ENCODE data around the gene SEMA6A. TPM values are rescaled to one million over a fixed set of nuclear protein-coding genes. Genes with fewer than 3 reads are reported as not detected.

SEMA6A gene
- total and polyA plus RNA-seq, 10 of the 15 experiments (the other 5 are each of a cell fraction or from before 2014, with no cell fraction given) = 0.16 to 10.2 (median 1.1) TPM

DNA sequence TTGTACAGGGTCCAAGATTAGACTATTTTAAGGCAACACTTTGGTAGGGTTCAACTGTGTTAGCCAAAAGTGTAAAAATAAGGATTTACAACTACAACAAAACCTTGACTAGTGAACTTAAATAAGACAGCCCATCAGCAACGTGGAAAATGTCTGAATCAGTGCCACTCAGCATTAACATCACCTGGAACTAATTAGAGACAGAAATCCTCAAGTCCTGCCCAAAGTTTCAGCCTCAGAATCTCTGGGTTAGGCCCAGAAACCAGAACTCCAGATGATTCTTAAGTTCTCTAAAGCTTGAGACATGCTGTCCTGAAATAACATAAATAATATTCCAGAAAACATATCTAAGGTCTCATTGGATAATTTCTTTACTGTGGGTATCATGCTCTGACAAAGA, 118.6 kb downstream of the SEMA6A start:
- ChIA-PET RAD21 (ENCODE audit: unreplicated experiment) (interaction anchor here (0.7 to 1.1 kb wide), 2 partner anchors 13 to 319 kb away, joined by 3 to 4 read pairs; no protein-coding TSS in a partner anchor), POLR2A (no interaction called here), SMC1A (ENCODE audit: uncharacterized antibody, unreplicated experiment) (interaction anchor here (0.5 to 4.5 kb wide), 11 partner anchors 10 to 320 kb away, joined by 3 to 25 read pairs (median 4); no protein-coding TSS in a partner anchor), CTCF (interaction anchor here (1.3 kb wide), 1 partner anchor 380 kb away, joined by 3 read pairs; no protein-coding TSS in a partner anchor)
- H3K4me2 ChIP-seq (ENCODE audit: control insufficient read depth, insufficient read depth) = no peak overlapping the region
- BruUV-seq (replicated peaks) = no TSS peak
- ATAC-seq (no peak), DNase-seq (ENCODE audit: low read depth, low spot score) (no peak), FAIRE-seq (no peak)
- TF ChIP-seq PAX5 (IDR thresholded peaks at IDR 0.05; ENCODE audit: borderline replicate concordance, low read depth, low read length) (no peak), ZNF217 (IDR thresholded peaks at IDR 0.05) (no peak), EZH2 (IDR thresholded peaks at IDR 0.05; ENCODE audit: borderline replicate concordance, control insufficient read depth, low read depth, low read length) (no peak), ZBED1 (IDR thresholded peaks at IDR 0.05; ENCODE audit: borderline replicate concordance) (no peak), EGR1 (IDR thresholded peaks at IDR 0.05; ENCODE audit: borderline replicate concordance in 1 of 2, low read depth in 2 of 2, low read length in 2 of 2) (no peak), RELA (IDR thresholded peaks at IDR 0.05; ENCODE audit: borderline replicate concordance, partially characterized antibody) (no peak), MEF2B (IDR thresholded peaks at IDR 0.05; ENCODE audit: partially characterized antibody, poor library complexity, severe bottlenecking) (no peak), NR2F1 (conservative IDR thresholded peaks at IDR 0.05) (no peak), RFX5 (IDR thresholded peaks at IDR 0.05; ENCODE audit: low read depth, low read length) (no peak), TARDBP (IDR thresholded peaks at IDR 0.05; ENCODE audit: borderline replicate concordance) (no peak), ATF7 (IDR thresholded peaks at IDR 0.05; ENCODE audit: low read depth) (no peak)
- TF ChIP-seq, protein P1, sequence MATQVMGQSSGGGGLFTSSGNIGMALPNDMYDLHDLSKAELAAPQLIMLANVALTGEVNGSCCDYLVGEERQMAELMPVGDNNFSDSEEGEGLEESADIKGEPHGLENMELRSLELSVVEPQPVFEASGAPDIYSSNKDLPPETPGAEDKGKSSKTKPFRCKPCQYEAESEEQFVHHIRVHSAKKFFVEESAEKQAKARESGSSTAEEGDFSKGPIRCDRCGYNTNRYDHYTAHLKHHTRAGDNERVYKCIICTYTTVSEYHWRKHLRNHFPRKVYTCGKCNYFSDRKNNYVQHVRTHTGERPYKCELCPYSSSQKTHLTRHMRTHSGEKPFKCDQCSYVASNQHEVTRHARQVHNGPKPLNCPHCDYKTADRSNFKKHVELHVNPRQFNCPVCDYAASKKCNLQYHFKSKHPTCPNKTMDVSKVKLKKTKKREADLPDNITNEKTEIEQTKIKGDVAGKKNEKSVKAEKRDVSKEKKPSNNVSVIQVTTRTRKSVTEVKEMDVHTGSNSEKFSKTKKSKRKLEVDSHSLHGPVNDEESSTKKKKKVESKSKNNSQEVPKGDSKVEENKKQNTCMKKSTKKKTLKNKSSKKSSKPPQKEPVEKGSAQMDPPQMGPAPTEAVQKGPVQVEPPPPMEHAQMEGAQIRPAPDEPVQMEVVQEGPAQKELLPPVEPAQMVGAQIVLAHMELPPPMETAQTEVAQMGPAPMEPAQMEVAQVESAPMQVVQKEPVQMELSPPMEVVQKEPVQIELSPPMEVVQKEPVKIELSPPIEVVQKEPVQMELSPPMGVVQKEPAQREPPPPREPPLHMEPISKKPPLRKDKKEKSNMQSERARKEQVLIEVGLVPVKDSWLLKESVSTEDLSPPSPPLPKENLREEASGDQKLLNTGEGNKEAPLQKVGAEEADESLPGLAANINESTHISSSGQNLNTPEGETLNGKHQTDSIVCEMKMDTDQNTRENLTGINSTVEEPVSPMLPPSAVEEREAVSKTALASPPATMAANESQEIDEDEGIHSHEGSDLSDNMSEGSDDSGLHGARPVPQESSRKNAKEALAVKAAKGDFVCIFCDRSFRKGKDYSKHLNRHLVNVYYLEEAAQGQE (IDR thresholded peaks at IDR 0.05; ENCODE audit: low read depth, low read length) = no peak
- TF ChIP-seq, protein P2, sequence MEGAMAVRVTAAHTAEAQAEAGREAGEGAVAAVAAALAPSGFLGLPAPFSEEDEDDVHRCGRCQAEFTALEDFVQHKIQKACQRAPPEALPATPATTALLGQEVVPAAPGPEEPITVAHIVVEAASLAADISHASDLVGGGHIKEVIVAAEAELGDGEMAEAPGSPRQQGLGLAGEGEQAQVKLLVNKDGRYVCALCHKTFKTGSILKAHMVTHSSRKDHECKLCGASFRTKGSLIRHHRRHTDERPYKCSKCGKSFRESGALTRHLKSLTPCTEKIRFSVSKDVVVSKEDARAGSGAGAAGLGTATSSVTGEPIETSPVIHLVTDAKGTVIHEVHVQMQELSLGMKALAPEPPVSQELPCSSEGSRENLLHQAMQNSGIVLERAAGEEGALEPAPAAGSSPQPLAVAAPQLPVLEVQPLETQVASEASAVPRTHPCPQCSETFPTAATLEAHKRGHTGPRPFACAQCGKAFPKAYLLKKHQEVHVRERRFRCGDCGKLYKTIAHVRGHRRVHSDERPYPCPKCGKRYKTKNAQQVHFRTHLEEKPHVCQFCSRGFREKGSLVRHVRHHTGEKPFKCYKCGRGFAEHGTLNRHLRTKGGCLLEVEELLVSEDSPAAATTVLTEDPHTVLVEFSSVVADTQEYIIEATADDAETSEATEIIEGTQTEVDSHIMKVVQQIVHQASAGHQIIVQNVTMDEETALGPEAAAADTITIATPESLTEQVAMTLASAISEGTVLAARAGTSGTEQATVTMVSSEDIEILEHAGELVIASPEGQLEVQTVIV (IDR thresholded peaks at IDR 0.05; ENCODE audit: borderline replicate concordance, partially characterized antibody) = no peak
- TF ChIP-seq, protein P3, sequence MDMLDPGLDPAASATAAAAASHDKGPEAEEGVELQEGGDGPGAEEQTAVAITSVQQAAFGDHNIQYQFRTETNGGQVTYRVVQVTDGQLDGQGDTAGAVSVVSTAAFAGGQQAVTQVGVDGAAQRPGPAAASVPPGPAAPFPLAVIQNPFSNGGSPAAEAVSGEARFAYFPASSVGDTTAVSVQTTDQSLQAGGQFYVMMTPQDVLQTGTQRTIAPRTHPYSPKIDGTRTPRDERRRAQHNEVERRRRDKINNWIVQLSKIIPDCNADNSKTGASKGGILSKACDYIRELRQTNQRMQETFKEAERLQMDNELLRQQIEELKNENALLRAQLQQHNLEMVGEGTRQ (IDR thresholded peaks at IDR 0.05; ENCODE audit: borderline replicate concordance, low read depth, low read length) = no peak
- H3K4me3 ChIP-seq = no peak overlapping the region
- no peaks in the 10 kb centered on the region for H3K79me2 ChIP-seq (ENCODE audit: control insufficient read depth, insufficient read depth, low read length)
- in situ Hi-C loops (cut with MboI) = no loop called here
- H3K27ac ChIP-seq (ENCODE audit: control insufficient read depth, insufficient read depth) = no peak overlapping the region
- H3K9ac ChIP-seq (ENCODE audit: control insufficient read depth, insufficient read depth, low read length) = no peak overlapping the region
- WGBS (ENCODE audit: insufficient coverage, insufficient replicate concordance, low lambda C conversion rate, missing lambda C conversion rate) = 33% methylated on average over 1 of the region's 1 CpG
- no peaks in the 10 kb centered on the region for H3K27me3 ChIP-seq (replicated peaks in 1 of 2; ENCODE audit: control insufficient read depth in 2 of 2, insufficient read depth in 2 of 2, low read length in 1 of 2)
- intact Hi-C loops (cut with micrococcal nuclease; ENCODE audit: unreplicated experiment) = loop anchor here (10.0 kb wide), 2 partner anchors 181 to 321 kb away; no protein-coding TSS in a partner anchor
- H3K4me1 ChIP-seq (ENCODE audit: control insufficient read depth, insufficient read depth, low read length) = peaks cover 10% of the 10 kb centered on the region
- H4K20me1 ChIP-seq (ENCODE audit: control insufficient read depth, insufficient read depth) = no peaks in the 10 kb centered on the region
- no peaks in the 10 kb centered on the region for H3K9me3 ChIP-seq (replicated peaks; ENCODE audit: control insufficient read depth, insufficient read depth, low read length)
- H2AFZ ChIP-seq (ENCODE audit: control insufficient read depth, low read depth, low read length) = no peak overlapping the region
- no peaks in the 10 kb centered on the region for H3K36me3 ChIP-seq (ENCODE audit: control insufficient read depth in 2 of 2, insufficient read depth in 2 of 2, low read length in 1 of 2)
